A673 (cell line): Measurements from ENCODE around the gene TSPAN3. TPM values are rescaled to one million over a fixed set of nuclear protein-coding genes. Genes with fewer than 3 reads are reported as not detected.

Source experiments
- BruUV-seq: library from RNA; stranded (reverse); fragments of 400-500 nt; replicated peaks from 2 replicates; lab custom pipeline; 2021; lab: Mats Ljungman, UMichigan
- CTCF ChIA-PET: fragments of 300-600 bp; sonication (Branson Sonifier 250); formaldehyde crosslinking; loops from one replicate; lab custom pipeline; 2022; ENCODE audit warnings: antibody characterized with exemption; lab: Charles Lee
- POLR2A ChIA-PET: fragments of 300-600 bp; sonication (Branson Sonifier 250); formaldehyde crosslinking; loops from one replicate; lab custom pipeline; 2022; ENCODE audit warnings: antibody characterized with exemption; ENCODE audit not compliant: low non-redundant PET; lab: Charles Lee
- DNase-seq: peaks from one replicate; pipeline ENCODE4 v3.0.0-alpha.2; 2015; ENCODE audit warnings: low spot score
- H3K27ac ChIP-seq: fragments of 200-600 bp; sonication (generic); 2 replicates; pipeline ENCODE4 v1.5.1; 2016; ENCODE audit warnings: mixed run types, low read depth, mild to moderate bottlenecking, mixed read lengths, antibody characterized with exemption, low read length; ENCODE audit not compliant: poor library complexity, severe bottlenecking
- H3K27me3 ChIP-seq: fragments of 200-600 bp; sonication (generic); replicated peaks from 2 replicates; pipeline ENCODE4 v1.6.1; 2017; ENCODE audit warnings: mixed run types, low read depth, mild to moderate bottlenecking, mixed read lengths, antibody characterized with exemption, low read length; ENCODE audit not compliant: insufficient read depth, poor library complexity
- H3K36me3 ChIP-seq: fragments of 200-600 bp; sonication (generic); 2 replicates; pipeline ENCODE4 v1.6.1; 2016; ENCODE audit warnings: mixed run types, mild to moderate bottlenecking, mixed read lengths, antibody characterized with exemption, low read length; ENCODE audit not compliant: insufficient read depth, poor library complexity, severe bottlenecking
- H3K4me1 ChIP-seq: fragments of 200-600 bp; sonication (generic); 2 replicates; pipeline ENCODE4 v1.6.1; 2017; ENCODE audit warnings: mixed run types, mild to moderate bottlenecking, mixed read lengths, antibody characterized with exemption, low read length; ENCODE audit not compliant: insufficient read depth, poor library complexity, severe bottlenecking
- H3K4me3 ChIP-seq: fragments of 200-600 bp; sonication (generic); 2 replicates; pipeline ENCODE4 v1.5.1; 2016; ENCODE audit warnings: low read depth, mixed run types, mild to moderate bottlenecking, mixed read lengths, low read length; ENCODE audit not compliant: poor library complexity, severe bottlenecking
- H3K9me3 ChIP-seq: fragments of 200-600 bp; sonication (generic); 2 replicates; pipeline ENCODE4 v1.6.1; 2016; ENCODE audit warnings: mixed run types, low read depth, mild to moderate bottlenecking, mixed read lengths, antibody characterized with exemption, low read length; ENCODE audit not compliant: poor library complexity, severe bottlenecking
- CTCF ChIP-seq: fragments of 300-800, 200-600 bp; sonication (generic); conservative IDR thresholded peaks from 2 replicates; pipeline ENCODE4 v1.5.1; 2017; ENCODE audit warnings: low read depth, mild to moderate bottlenecking, antibody characterized with exemption, low read length, moderate library complexity, mixed read lengths
- EZH2 ChIP-seq: fragments of 200-600 bp; sonication (generic); IDR thresholded peaks from 2 replicates; pipeline ENCODE4 v1.6.1; 2017; ENCODE audit warnings: borderline replicate concordance, low read depth, mild to moderate bottlenecking, mixed read lengths, antibody characterized with exemption, low read length; ENCODE audit not compliant: poor library complexity, severe bottlenecking
- intact Hi-C: fragments of 100-400 bp; cut with micrococcal nuclease; formaldehyde crosslinking; loops from one replicate; pipeline ENCODE4 v1.10.0; 2022; ENCODE audit not compliant: unreplicated experiment
- total RNA-seq: library from RNA; stranded (reverse); gene quantifications from 2 replicates; pipeline ENCODE4 v1.2.3, GENCODE V29; 2021

Gene TSPAN3
- total RNA-seq, 1 experiment from 2014 or later: 224 TPM

- no peak overlapping the region for H3K27ac ChIP-seq
- ChIA-PET POLR2A (no interaction called here), CTCF (no interaction called here)
- H3K4me3 ChIP-seq: no peak overlapping the region
- H3K4me1 ChIP-seq: no peaks in the 10 kb centered on the region
- TF ChIP-seq CTCF (no peak), EZH2 (no peak)
- BruUV-seq: no TSS peak
- intact Hi-C loops: no loop called here
- no peak for DNase-seq
- H3K27me3 ChIP-seq: no peaks in the 10 kb centered on the region
- H3K36me3 ChIP-seq: peaks cover 19% of the 10 kb centered on the region
- no peaks in the 10 kb centered on the region for H3K9me3 ChIP-seq
Observed at GRCh38 chr15:77039217-77039533, 31.7 kb downstream of the TSPAN3 start.

- no peaks in the 10 kb centered on the region for H3K4me1 ChIP-seq
- intact Hi-C loops: no loop called here
- H3K4me3 ChIP-seq: no peak overlapping the region
- no peak overlapping the region for H3K27ac ChIP-seq
- H3K36me3 ChIP-seq: peaks cover 13% of the 10 kb centered on the region
- no peak for TF ChIP-seq CTCF
- TF ChIP-seq EZH2: no peak
- BruUV-seq: no TSS peak
- DNase-seq: no peak
- CTCF ChIA-PET: no interaction called here
- no peaks in the 10 kb centered on the region for H3K27me3 ChIP-seq
- POLR2A ChIA-PET: no interaction called here
- no peaks in the 10 kb centered on the region for H3K9me3 ChIP-seq
Observed at GRCh38 chr15:77038312-77039216, 32.3 kb downstream of the TSPAN3 start.

GRCh38 chr15:77037388-77038209 is 33.3 kb downstream of the TSPAN3 start:
- no peak overlapping the region for H3K4me3 ChIP-seq
- no TSS peak for BruUV-seq
- H3K9me3 ChIP-seq: no peaks in the 10 kb centered on the region
- CTCF ChIA-PET: no interaction called here
- H3K36me3 ChIP-seq: peaks cover 5% of the 10 kb centered on the region
- DNase-seq: no peak
- intact Hi-C loops: no loop called here
- H3K4me1 ChIP-seq: no peaks in the 10 kb centered on the region
- TF ChIP-seq CTCF (no peak), EZH2 (no peak)
- no peaks in the 10 kb centered on the region for H3K27me3 ChIP-seq
- POLR2A ChIA-PET: no interaction called here
- H3K27ac ChIP-seq: no peak overlapping the region
